ENCODE data around the gene C18orf54.

- no peak for TF ChIP-seq EZH2 (IDR thresholded peaks at IDR 0.05; ENCODE audit: insufficient read depth, poor library complexity, severe bottlenecking)
- no peak for TF ChIP-seq EZH2phosphoT487 (IDR thresholded peaks at IDR 0.05; ENCODE audit: insufficient read depth, low read depth)
Observed at GRCh38 chr18:54357082-54357659, 535 bp upstream of the C18orf54 start.

All from GM23248 (cell line).